Breast epithelium (tissue), 4 donors: ENCODE measurements around the gene DAB2IP. TPM values are rescaled to one million over a fixed set of nuclear protein-coding genes. Genes with fewer than 3 reads are reported as not detected.

Experiments
- DNase-seq, 2 donors: peaks; one replicate each; pipeline ENCODE4 v3.0.0-alpha.2; 2019; ENCODE audit warnings: low spot score in 2 of 2
- H3K27ac ChIP-seq, 2 donors: fragments of 200-600 bp; sonication (generic) in 1 of 2; one replicate each; pipeline ENCODE4 v1.5.1; 2016 to 2019; ENCODE audit warnings: mild to moderate bottlenecking in 1 of 2
- H3K27me3 ChIP-seq, 2 donors: fragments of 200-600 bp; sonication (generic) in 1 of 2; one replicate each; pipeline versions ENCODE4 v1.5.1 to v1.6.0; 2017 to 2019; ENCODE audit warnings: control low read depth in 1 of 2, mild to moderate bottlenecking in 1 of 2
- H3K36me3 ChIP-seq: fragments of 200-600 bp; one replicate; pipeline ENCODE4 v1.5.1; 2019
- H3K4me1 ChIP-seq, 2 donors: fragments of 200-600 bp; sonication (generic); one replicate each; pipeline ENCODE4 v1.5.1; 2016 to 2019; ENCODE audit warnings: control low read depth in 1 of 2
- H3K4me3 ChIP-seq, 3 donors: fragments of 200-600 bp; sonication (generic); 1 replicate in 2 of 3; 2 replicates in 1 of 3; pipeline ENCODE4 v1.5.1; 2016 to 2019; ENCODE audit warnings: mild to moderate bottlenecking in 3 of 3, moderate library complexity in 2 of 3
- H3K9me3 ChIP-seq, 2 donors: fragments of 200-600 bp; sonication (generic) in 1 of 2; one replicate each; pipeline ENCODE4 v1.5.1; 2016 to 2019; ENCODE audit warnings: control low read depth in 1 of 2
- POLR2A ChIP-seq: fragments of 450-650 bp; IDR thresholded peaks from one replicate; pipeline ENCODE4 v1.6.1; 2016; ENCODE audit warnings: antibody characterized with exemption, mild to moderate bottlenecking, moderate library complexity
- POLR2AphosphoS5 ChIP-seq, 3 donors: sonication (generic); formaldehyde crosslinking; IDR thresholded peaks; one replicate each; pipeline ENCODE4 v1.6.1; 2017; ENCODE audit warnings: antibody characterized with exemption in 3 of 3
- intact Hi-C: fragments of 100-400 bp; cut with DNase I; formaldehyde crosslinking; loops from one replicate; pipeline ENCODE4 v1.15.1; 2023; ENCODE audit warnings: low total_unique reads
- total RNA-seq, 3 donors: library from RNA; depleted of rRNA; stranded (reverse); fragments of >200 nt; gene quantifications; one replicate each; pipeline ENCODE4 v1.1.0, GENCODE V29; 2016
- TF ChIP-seq, protein P1 (sequence below), 3 donors: fragments of 450-650 bp; IDR thresholded peaks; one replicate each; pipeline ENCODE4 v1.5.1; 2016 to 2017; ENCODE audit warnings: antibody characterized with exemption in 3 of 3, mild to moderate bottlenecking in 3 of 3, moderate library complexity in 3 of 3

The DAB2IP gene
- total RNA-seq, 3 donors from 2014 or later = 16.0 to 56.0 (median 55.8) TPM

DNA sequence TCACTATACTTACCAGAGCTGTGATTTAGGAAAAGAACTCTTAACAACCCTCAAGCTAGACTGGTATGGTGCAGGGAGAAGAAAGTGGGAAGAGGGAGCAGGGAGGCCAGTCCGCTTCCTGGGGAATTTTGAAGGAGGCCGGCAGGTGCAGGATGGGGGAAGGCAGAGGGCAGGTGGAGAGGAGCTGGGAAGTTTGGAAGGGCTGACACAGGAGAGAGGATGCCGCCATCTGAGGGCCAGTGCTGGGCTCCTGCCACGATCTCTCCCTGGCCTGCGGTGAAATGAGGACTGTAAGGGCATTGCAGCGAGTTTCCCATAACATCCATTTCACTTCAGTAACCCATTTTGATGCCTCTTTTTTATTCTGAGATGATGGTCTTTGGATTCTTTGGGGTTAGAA, 8.9 kb downstream of the DAB2IP start:
- no peak for TF ChIP-seq POLR2AphosphoS5 (IDR thresholded peaks at IDR 0.05)
- TF ChIP-seq POLR2A = no peak
- TF ChIP-seq, protein P1, sequence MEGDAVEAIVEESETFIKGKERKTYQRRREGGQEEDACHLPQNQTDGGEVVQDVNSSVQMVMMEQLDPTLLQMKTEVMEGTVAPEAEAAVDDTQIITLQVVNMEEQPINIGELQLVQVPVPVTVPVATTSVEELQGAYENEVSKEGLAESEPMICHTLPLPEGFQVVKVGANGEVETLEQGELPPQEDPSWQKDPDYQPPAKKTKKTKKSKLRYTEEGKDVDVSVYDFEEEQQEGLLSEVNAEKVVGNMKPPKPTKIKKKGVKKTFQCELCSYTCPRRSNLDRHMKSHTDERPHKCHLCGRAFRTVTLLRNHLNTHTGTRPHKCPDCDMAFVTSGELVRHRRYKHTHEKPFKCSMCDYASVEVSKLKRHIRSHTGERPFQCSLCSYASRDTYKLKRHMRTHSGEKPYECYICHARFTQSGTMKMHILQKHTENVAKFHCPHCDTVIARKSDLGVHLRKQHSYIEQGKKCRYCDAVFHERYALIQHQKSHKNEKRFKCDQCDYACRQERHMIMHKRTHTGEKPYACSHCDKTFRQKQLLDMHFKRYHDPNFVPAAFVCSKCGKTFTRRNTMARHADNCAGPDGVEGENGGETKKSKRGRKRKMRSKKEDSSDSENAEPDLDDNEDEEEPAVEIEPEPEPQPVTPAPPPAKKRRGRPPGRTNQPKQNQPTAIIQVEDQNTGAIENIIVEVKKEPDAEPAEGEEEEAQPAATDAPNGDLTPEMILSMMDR (IDR thresholded peaks at IDR 0.05) = no peak
- H3K27me3 ChIP-seq = no peaks in the 10 kb centered on the region
- H3K9me3 ChIP-seq = no peaks in the 10 kb centered on the region
- intact Hi-C loops = no loop called here
- DNase-seq = no peak
- H3K27ac ChIP-seq = peak overlapping the region in 1 of 2 donors; percentile 7
- H3K36me3 ChIP-seq = no peaks in the 10 kb centered on the region
- H3K4me1 ChIP-seq = no peaks in the 10 kb centered on the region
- H3K4me3 ChIP-seq = no peak overlapping the region

DNA sequence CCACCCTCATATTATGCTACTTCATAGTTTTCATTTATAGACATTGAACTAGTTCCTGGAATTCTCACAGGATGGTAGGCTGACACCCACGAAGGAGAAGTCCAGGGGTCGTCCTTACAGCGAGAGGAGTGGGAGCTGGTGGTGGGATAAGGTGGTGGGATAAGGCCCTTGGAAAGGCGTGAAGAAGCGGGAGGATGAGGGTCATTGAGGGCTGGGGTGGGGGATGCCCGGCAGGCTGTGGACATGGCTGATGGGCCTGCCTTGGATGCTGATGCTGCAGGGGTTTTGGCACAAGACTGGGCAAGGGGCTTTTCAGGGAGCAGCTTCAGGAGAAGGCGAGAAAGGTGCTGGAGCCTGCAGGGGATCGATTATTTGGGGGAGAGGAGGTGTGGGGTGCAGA, 9.4 kb downstream of the DAB2IP start:
- Histone ChIP-seq H3K9me3 (no peaks in the 10 kb centered on the region), H3K4me3 (no peak overlapping the region), H3K27me3 (no peaks in the 10 kb centered on the region), H3K27ac (no peak overlapping the region), H3K4me1 (no peaks in the 10 kb centered on the region), H3K36me3 (no peaks in the 10 kb centered on the region)
- intact Hi-C loops = no loop called here
- TF ChIP-seq POLR2AphosphoS5 (IDR thresholded peaks at IDR 0.05) (no peak), POLR2A (no peak)
- TF ChIP-seq, protein P1 (IDR thresholded peaks at IDR 0.05) = no peak
- no peak for DNase-seq

DNA sequence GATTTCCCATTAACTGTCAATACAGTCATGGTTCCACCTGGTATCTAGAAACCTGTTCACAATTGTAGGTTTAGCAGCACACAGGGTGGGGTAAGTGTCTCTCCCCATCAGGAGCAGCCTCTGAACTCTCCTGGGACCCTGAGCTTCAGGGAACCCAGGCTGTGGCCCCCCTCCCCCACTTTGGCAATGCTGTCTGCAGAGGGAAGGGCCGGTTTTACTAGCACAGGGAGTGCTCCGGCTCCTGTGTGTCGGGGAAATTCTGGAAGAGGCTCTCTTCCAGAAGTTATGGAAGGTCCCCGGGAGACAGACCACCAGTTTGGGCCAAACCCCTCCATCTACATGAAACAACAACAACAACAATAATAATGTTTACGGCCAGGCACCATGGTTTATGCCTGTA, 9.9 kb downstream of the DAB2IP start:
- Histone ChIP-seq H3K4me1 (no peaks in the 10 kb centered on the region), H3K4me3 (no peak overlapping the region), H3K36me3 (no peaks in the 10 kb centered on the region), H3K27me3 (no peaks in the 10 kb centered on the region), H3K9me3 (no peaks in the 10 kb centered on the region), H3K27ac (no peak overlapping the region)
- TF ChIP-seq, protein P1 (IDR thresholded peaks at IDR 0.05) = no peak
- TF ChIP-seq POLR2AphosphoS5 (IDR thresholded peaks at IDR 0.05) (no peak), POLR2A (no peak)
- no peak for DNase-seq
- intact Hi-C loops = no loop called here

DNA sequence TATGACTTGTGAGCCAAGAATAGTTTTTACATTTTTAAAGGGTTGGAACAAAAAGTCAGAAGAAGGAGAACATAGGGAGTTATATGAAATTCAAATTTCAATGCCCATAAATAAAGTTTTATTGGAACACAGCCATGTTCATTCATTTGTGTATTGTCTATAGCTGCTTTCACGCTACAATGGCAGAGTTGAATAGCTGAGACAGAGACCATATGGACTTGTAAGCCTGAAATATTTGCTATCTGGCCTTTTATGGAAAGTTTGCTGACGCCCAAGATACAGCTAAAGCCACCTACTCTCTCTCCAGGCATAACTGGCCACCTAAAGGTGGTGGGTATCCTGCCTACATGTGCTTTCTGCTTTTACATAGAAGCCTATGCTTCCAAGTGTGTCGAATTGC, 10.9 kb downstream of the DAB2IP start:
- H3K27me3 ChIP-seq = no peaks in the 10 kb centered on the region
- no peak overlapping the region for H3K27ac ChIP-seq
- intact Hi-C loops = no loop called here
- no peak overlapping the region for H3K4me3 ChIP-seq
- no peaks in the 10 kb centered on the region for H3K4me1 ChIP-seq
- no peaks in the 10 kb centered on the region for H3K36me3 ChIP-seq
- DNase-seq = no peak
- H3K9me3 ChIP-seq = no peaks in the 10 kb centered on the region
- no peak for TF ChIP-seq POLR2A
- TF ChIP-seq, protein P1 (IDR thresholded peaks at IDR 0.05) = no peak
- TF ChIP-seq POLR2AphosphoS5 (IDR thresholded peaks at IDR 0.05) = no peak

DNA sequence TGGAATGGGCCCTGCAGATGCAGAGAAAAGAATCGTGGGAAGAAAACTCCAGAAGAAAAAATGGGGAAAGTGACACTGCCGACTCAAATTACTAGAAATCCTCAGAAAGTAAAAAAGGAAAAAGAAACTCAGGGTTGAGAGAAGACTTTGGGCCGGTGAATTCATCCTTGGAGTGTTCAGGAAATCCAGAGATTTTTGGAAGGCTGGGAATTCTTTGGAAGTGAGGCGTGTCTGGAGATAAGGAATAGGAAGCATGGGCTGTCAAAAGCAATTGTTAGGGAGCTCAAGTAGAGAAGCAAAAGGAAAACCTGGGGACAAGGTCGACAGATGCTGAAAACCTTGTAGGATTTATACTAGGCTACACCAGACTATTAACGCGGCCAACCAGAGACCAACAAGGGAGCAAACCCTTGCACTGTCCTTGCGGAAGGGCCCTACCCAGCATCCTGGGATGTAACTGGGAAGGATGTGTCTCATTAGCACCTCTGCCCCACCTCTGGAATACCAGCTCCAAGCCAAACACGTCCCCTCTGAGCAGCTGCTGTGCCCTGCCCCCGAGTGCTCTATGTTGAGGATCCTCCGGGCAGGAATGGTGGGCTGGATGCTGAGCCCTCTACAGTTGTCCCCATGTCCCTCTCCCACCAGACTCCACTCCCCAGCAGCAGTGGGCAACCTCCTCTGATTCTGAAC, 11.6 kb downstream of the DAB2IP start:
- no peak for DNase-seq
- TF ChIP-seq, protein P1 (IDR thresholded peaks at IDR 0.05) = no peak
- TF ChIP-seq POLR2AphosphoS5 (IDR thresholded peaks at IDR 0.05) (no peak), POLR2A (no peak)
- H3K27ac ChIP-seq = peak overlapping the region; percentile 21 to 25
- H3K9me3 ChIP-seq = no peaks in the 10 kb centered on the region
- H3K27me3 ChIP-seq = no peaks in the 10 kb centered on the region
- no peak overlapping the region for H3K4me3 ChIP-seq
- H3K4me1 ChIP-seq = no peaks in the 10 kb centered on the region
- intact Hi-C loops = no loop called here
- no peaks in the 10 kb centered on the region for H3K36me3 ChIP-seq
